ENCODE measurements around the gene HHAT. TPM values are rescaled to one million over a fixed set of nuclear protein-coding genes. Genes with fewer than 3 reads are reported as not detected.

HHAT gene
- polyA plus RNA-seq, 3 donors = 1.1 to 1.6 (median 1.5) TPM

DNA sequence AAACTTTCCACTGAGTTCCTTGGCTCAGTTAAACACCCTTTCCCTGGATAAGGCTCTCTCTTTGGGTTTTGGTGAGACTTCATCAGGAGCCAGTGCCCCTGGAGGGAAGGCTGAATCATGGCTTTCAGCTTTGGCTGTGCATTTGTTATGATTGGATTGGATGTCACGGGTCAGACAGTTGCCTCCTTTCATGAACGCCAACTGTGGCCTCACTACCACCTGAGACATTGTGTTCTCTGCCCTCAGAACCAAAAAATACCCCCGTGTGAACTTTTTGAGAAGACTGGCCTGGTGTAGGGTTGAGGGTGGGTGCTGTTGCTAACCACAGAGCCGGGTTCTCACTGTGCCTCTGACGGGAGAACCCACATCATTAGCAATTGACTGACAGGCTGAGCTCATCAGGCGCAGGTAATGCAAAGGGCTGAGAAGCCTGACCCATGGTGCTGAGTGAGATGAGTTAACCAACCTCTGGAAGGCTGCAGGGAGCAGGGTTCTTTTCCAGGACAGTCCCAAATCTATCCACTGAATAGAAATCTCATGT is 65.6 kb downstream of the HHAT start:
- Mint-ChIP-seq H3K4me3 (no peak overlapping the region), H3K27me3 (ENCODE audit: low read depth in 3 of 3) (peaks cover 0 to 2% (median 1%) of the 10 kb centered on the region in 3 donors), H3K36me3 (no peaks in the 10 kb centered on the region), H3K9me3 (peaks cover under 1 to 6% (median 2%) of the 10 kb centered on the region in 7 donors), H3K27ac (no peak overlapping the region), H3K4me1 (no peaks in the 10 kb centered on the region)
- no peaks in the 10 kb centered on the region for H4K20me1 ChIP-seq (ENCODE audit: insufficient read depth, low read length)
- no peaks in the 10 kb centered on the region for H3K27me3 ChIP-seq (ENCODE audit: control insufficient read depth in 2 of 2, insufficient read depth in 2 of 2, low read length in 2 of 2)
- 96% methylated on average over 3 of the region's 6 CpGs for WGBS (ENCODE audit: insufficient coverage)
- H2AFZ ChIP-seq (ENCODE audit: insufficient read depth, low read depth, low read length, poor library complexity, severe bottlenecking) = no peak overlapping the region
- no peak for DNase-seq
- H3K4me2 ChIP-seq (replicated peaks; ENCODE audit: extremely low read depth, low read length, poor library complexity, severe bottlenecking) = no peak overlapping the region
- TF ChIP-seq, protein P1, sequence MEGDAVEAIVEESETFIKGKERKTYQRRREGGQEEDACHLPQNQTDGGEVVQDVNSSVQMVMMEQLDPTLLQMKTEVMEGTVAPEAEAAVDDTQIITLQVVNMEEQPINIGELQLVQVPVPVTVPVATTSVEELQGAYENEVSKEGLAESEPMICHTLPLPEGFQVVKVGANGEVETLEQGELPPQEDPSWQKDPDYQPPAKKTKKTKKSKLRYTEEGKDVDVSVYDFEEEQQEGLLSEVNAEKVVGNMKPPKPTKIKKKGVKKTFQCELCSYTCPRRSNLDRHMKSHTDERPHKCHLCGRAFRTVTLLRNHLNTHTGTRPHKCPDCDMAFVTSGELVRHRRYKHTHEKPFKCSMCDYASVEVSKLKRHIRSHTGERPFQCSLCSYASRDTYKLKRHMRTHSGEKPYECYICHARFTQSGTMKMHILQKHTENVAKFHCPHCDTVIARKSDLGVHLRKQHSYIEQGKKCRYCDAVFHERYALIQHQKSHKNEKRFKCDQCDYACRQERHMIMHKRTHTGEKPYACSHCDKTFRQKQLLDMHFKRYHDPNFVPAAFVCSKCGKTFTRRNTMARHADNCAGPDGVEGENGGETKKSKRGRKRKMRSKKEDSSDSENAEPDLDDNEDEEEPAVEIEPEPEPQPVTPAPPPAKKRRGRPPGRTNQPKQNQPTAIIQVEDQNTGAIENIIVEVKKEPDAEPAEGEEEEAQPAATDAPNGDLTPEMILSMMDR (IDR thresholded peaks at IDR 0.05) = no peak
- no peak overlapping the region for H3K9ac ChIP-seq (ENCODE audit: insufficient read depth, low read length, poor library complexity, severe bottlenecking)
- H3K4me1 ChIP-seq (ENCODE audit: control insufficient read depth in 1 of 2, insufficient read depth in 2 of 2, low read length in 2 of 2) = no peaks in the 10 kb centered on the region
- H3K27ac ChIP-seq (ENCODE audit: low read depth in 1 of 2, low read length in 2 of 2) = no peak overlapping the region
- H3K9me3 ChIP-seq (replicated peaks in 1 of 2; ENCODE audit: control insufficient read depth in 1 of 2, insufficient read depth in 1 of 2, low read length in 2 of 2) = peaks cover 0 to 1% of the 10 kb centered on the region in 2 donors
- H3K36me3 ChIP-seq (replicated peaks in 1 of 2; ENCODE audit: control insufficient read depth in 1 of 2, insufficient read depth in 2 of 2, low read length in 2 of 2) = no peaks in the 10 kb centered on the region
- no peaks in the 10 kb centered on the region for H3K79me2 ChIP-seq (ENCODE audit: insufficient read depth, low read length)
- no peak overlapping the region for H3K4me3 ChIP-seq (replicated peaks in 1 of 3; ENCODE audit: low read depth in 2 of 3, low read length in 3 of 3)
- intact Hi-C loops (cut with micrococcal nuclease) = no loop called here

DNA sequence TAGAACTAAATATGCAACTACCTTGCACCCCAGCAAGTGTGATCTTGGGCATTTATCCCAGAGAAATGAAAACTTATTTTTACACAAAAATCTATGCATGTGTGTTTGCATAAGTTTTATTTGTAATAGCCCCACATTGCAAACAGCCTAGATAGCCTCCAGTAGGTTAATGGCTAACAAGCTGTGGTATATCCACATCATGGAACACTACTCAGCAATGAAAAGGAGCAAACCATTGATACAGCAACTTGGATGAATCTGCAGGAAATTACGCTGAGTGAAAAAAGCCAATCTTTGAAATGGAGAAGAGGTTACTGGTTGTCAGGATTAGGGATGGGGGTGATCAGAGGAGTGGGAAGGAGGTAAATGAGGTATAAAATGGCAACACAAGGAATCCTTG is 67.8 kb downstream of the HHAT start:
- H3K4me3 Mint-ChIP-seq = no peak overlapping the region
- H3K27ac Mint-ChIP-seq = peak overlapping the region in 1 of 7 donors; percentile 10
- H3K9me3 Mint-ChIP-seq = no peaks in the 10 kb centered on the region
- 86% methylated on average over 1 of the region's 1 CpG for WGBS (ENCODE audit: insufficient coverage)
- TF ChIP-seq, protein P1 (IDR thresholded peaks at IDR 0.05) = no peak
- H3K9me3 ChIP-seq (replicated peaks in 1 of 2; ENCODE audit: control insufficient read depth in 1 of 2, insufficient read depth in 1 of 2, low read length in 2 of 2) = no peaks in the 10 kb centered on the region
- H2AFZ ChIP-seq (ENCODE audit: insufficient read depth, low read depth, low read length, poor library complexity, severe bottlenecking) = no peak overlapping the region
- H3K4me2 ChIP-seq (replicated peaks; ENCODE audit: extremely low read depth, low read length, poor library complexity, severe bottlenecking) = no peak overlapping the region
- no peak overlapping the region for H3K4me3 ChIP-seq (replicated peaks in 1 of 3; ENCODE audit: low read depth in 2 of 3, low read length in 3 of 3)
- DNase-seq = no peak
- H3K27me3 Mint-ChIP-seq (ENCODE audit: low read depth in 3 of 3) = peaks cover 1 to 2% (median 1%) of the 10 kb centered on the region in 3 donors
- no peaks in the 10 kb centered on the region for H3K36me3 Mint-ChIP-seq
- no peaks in the 10 kb centered on the region for H4K20me1 ChIP-seq (ENCODE audit: insufficient read depth, low read length)
- intact Hi-C loops (cut with micrococcal nuclease) = no loop called here
- H3K79me2 ChIP-seq (ENCODE audit: insufficient read depth, low read length) = no peaks in the 10 kb centered on the region
- no peaks in the 10 kb centered on the region for H3K36me3 ChIP-seq (replicated peaks in 1 of 2; ENCODE audit: control insufficient read depth in 1 of 2, insufficient read depth in 2 of 2, low read length in 2 of 2)
- no peak overlapping the region for H3K9ac ChIP-seq (ENCODE audit: insufficient read depth, low read length, poor library complexity, severe bottlenecking)
- H3K27ac ChIP-seq (ENCODE audit: low read depth in 1 of 2, low read length in 2 of 2) = no peak overlapping the region
- no peaks in the 10 kb centered on the region for H3K4me1 Mint-ChIP-seq
- H3K27me3 ChIP-seq (ENCODE audit: control insufficient read depth in 2 of 2, insufficient read depth in 2 of 2, low read length in 2 of 2) = no peaks in the 10 kb centered on the region
- no peaks in the 10 kb centered on the region for H3K4me1 ChIP-seq (ENCODE audit: control insufficient read depth in 1 of 2, insufficient read depth in 2 of 2, low read length in 2 of 2)
